C4-2B (cell line): ENCODE results near the gene LKAAEAR1.

Experiments
- H3K27ac ChIP-seq: fragments of 450-650 bp; 2 replicates; pipeline ENCODE4 v1.5.1; 2017
- CTCF ChIP-seq: fragments of 450-650 bp; conservative IDR thresholded peaks from 2 replicates; pipeline ENCODE4 v1.5.1; 2017; ENCODE audit warnings: mild to moderate bottlenecking
- ZFX ChIP-seq: fragments of 450-650 bp; IDR thresholded peaks from 2 replicates; pipeline ENCODE4 v1.6.1; 2017

The LKAAEAR1 gene

GRCh38 chr20:64047046-64047389 lies 37.2 kb downstream of the LKAAEAR1 start:
- no peak for TF ChIP-seq ZFX
- TF ChIP-seq CTCF: no peak
- no peak overlapping the region for H3K27ac ChIP-seq

- H3K27ac ChIP-seq: peak overlapping the region; percentile 31
- no peak for TF ChIP-seq ZFX
- TF ChIP-seq CTCF: no peak
Measured at GRCh38 chr20:64045346-64046011, 38.7 kb downstream of the LKAAEAR1 start.

GRCh38 chr20:64044484-64045247 lies 39.5 kb downstream of the LKAAEAR1 start:
- no peak for TF ChIP-seq ZFX
- no peak for TF ChIP-seq CTCF
- H3K27ac ChIP-seq: peak overlapping the region; percentile 31

DNA sequence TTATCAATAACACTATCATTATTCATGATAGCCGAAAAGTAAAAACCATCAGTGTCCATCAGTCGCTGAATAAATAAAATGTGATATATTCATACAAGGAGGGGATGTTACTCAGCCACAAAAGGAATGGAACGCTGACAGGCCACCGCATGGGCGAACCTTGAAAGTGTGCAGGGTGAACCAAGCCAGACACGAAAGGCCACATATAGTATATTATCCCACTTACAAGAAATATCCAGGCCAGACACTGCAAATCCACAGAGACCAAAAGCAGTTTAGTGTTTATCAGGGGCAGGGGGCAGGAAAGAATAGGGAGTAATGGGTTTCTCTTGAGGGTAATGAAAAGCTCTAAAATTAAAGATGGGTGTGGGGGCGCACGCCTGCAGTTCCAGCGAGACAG lies 40.4 kb downstream of the LKAAEAR1 start:
- no peak overlapping the region for H3K27ac ChIP-seq
- no peak for TF ChIP-seq CTCF
- TF ChIP-seq ZFX: no peak

DNA sequence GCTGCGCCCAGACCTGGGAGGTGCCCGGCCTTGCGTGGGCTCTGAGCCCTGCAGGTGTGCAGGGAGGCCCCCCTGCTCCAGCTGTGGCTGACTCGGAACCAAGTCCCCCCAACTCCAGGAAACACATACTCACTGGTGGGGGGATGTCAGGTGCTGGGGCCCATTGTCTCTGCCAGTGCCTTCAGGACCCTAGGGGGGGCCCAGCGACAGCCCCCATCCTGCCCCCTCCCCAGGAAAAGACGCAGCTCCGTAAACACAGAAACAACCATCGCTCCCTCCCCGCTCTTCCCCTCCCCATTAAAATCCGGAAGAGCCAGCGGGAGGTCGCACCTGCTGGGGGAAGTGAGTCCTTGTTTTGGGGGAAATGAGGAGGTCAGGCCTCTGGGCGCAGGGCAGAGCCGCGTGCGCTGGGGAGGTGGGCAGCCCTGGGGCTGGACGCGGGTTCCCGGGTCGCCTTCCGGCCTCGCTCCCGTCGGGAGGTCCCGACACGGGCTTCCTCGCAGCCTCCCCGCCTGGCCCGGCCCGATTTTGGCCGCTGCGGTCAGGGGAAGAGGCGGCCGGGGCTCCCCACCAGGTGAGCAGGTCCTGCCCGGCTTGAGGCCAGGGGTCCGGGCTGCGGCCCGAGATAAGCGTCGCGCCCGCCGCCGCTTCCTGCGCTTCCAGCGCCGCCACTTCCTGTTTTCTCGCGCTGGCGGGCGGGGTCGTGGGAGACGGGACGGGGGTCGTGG lies 42.0 kb downstream of the LKAAEAR1 start:
- no peak overlapping the region for H3K27ac ChIP-seq
- TF ChIP-seq ZFX (no peak), CTCF (no peak)

DNA sequence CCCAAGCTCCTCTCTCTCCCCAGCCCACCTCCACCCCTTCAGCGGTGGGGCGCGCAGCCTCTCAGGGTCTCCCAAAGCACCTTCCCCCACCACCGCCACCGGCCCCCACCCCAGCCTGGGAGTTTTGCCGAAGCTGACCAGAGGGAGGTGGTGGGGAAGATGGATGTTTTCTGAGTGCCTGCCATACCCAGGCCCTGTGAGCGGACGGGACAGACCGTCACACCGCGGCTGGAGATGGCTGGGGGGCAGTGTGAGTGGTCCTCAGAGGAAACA lies 42.5 kb downstream of the LKAAEAR1 start:
- no peak overlapping the region for H3K27ac ChIP-seq

More for the DNA sequence above, 42.5 kb downstream of the LKAAEAR1 start:
- TF ChIP-seq CTCF (no peak), ZFX (no peak)
